HCT116 (cell line): ENCODE data around the gene STAMBPL1. TPM values are rescaled to one million over a fixed set of nuclear protein-coding genes. Genes with fewer than 3 reads are reported as not detected.

Source experiments
- ATAC-seq: fragments of 200-7000 bp; cut with Tn5 transposase; 2 replicates; pipeline ENCODE4 v1.9.1; 2020; ENCODE audit warnings: mild to moderate bottlenecking, moderate library complexity
- BruUV-seq: library from RNA; stranded (reverse); fragments of 400-500 nt; replicated peaks from 2 replicates; lab custom pipeline; 2021; lab: Mats Ljungman, UMichigan
- CTCF ChIA-PET: fragments of 300-600 bp; sonication (Branson Sonifier 250); formaldehyde crosslinking; loops from one replicate; lab custom pipeline; 2021; ENCODE audit warnings: antibody characterized with exemption; lab: Charles Lee
- POLR2A ChIA-PET: fragments of 300-600, 350-600 bp; sonication (Branson Sonifier 250); formaldehyde crosslinking; loops from one replicate; lab custom pipeline; 2021; ENCODE audit warnings: antibody characterized with exemption; lab: Charles Lee
- RAD21 ChIA-PET, 2 experiments: fragments of 300-600 bp; sonication (Branson Sonifier 250); formaldehyde crosslinking; loops; one replicate each; lab custom pipeline; 2023; ENCODE audit warnings: low total read pairs in 2 of 2; ENCODE audit not compliant: uncharacterized antibody in 2 of 2, unreplicated experiment in 2 of 2, low non-redundant PET in 1 of 2; lab: Charles Lee
- DNase-seq: peaks from one replicate; pipeline ENCODE4 v3.0.0-alpha.2; 2010; ENCODE audit warnings: low read depth, low spot score
- H2AFZ ChIP-seq: fragments of 200-600 bp; shearing (Covaris generic), sonication (generic); 2 replicates; pipeline ENCODE4 v1.6.1; 2017; ENCODE audit warnings: low read depth, mixed run types, mixed read lengths, antibody characterized with exemption, low read length; ENCODE audit not compliant: poor library complexity, severe bottlenecking
- H3K27ac ChIP-seq: 2 replicates; pipeline ENCODE4 v1.5.1; 2012; ENCODE audit warnings: low read depth, low read length
- H3K27me3 ChIP-seq: fragments of 200-600 bp; sonication (generic); 2 replicates; pipeline ENCODE4 v1.6.1; 2016; ENCODE audit warnings: mixed run types, low read length, mixed read lengths; ENCODE audit not compliant: insufficient read depth
- H3K36me3 ChIP-seq, 2 experiments: fragments of 200-500 bp in 1 of 2; fragments of 200-600 bp in 1 of 2; sonication (Bioruptor generic) in 1 of 2; sonication (generic) in 1 of 2; 2 replicates each; pipeline versions ENCODE4 v1.5.1 to v1.6.1; 2014 to 2016; ENCODE audit warnings: low read length in 2 of 2, inconsistent platforms in 1 of 2, mixed read lengths in 1 of 2, mixed run types in 1 of 2; ENCODE audit not compliant: insufficient read depth in 2 of 2, control insufficient read depth in 1 of 2
- H3K4me1 ChIP-seq, 2 experiments: fragments of 200-600 bp in 1 of 2; sonication (generic) in 1 of 2; 2 replicates each; pipeline versions ENCODE4 v1.5.1 to v1.6.1; 2012 to 2017; ENCODE audit warnings: low read length in 2 of 2, inconsistent platforms in 1 of 2, mild to moderate bottlenecking in 1 of 2, mixed read lengths in 1 of 2, mixed run types in 1 of 2, moderate library complexity in 1 of 2; ENCODE audit not compliant: insufficient read depth in 2 of 2, control insufficient read depth in 1 of 2
- H3K4me2 ChIP-seq: fragments of 200-600 bp; sonication (generic); 2 replicates; pipeline ENCODE4 v1.6.1; 2017; ENCODE audit warnings: mixed run types, low read length, mixed read lengths
- H3K4me3 ChIP-seq, 2 experiments: fragments of 200-600 bp in 1 of 2; sonication (generic) in 1 of 2; replicated peaks in 1 of 2; 2 replicates each; pipeline ENCODE4 v1.5.1; 2011 to 2016; ENCODE audit warnings: low read length in 2 of 2, control low read depth in 1 of 2, low read depth in 1 of 2, mild to moderate bottlenecking in 1 of 2, mixed read lengths in 1 of 2, mixed run types in 1 of 2
- H3K79me2 ChIP-seq: fragments of 200-600 bp; sonication (generic); 2 replicates; pipeline ENCODE4 v1.6.1; 2017; ENCODE audit warnings: mild to moderate bottlenecking, mixed run types, low read length, moderate library complexity, mixed read lengths; ENCODE audit not compliant: insufficient read depth
- H3K9ac ChIP-seq: fragments of 200-600 bp; sonication (generic); 2 replicates; pipeline ENCODE4 v1.6.1; 2016; ENCODE audit warnings: low read length, mixed read lengths
- H3K9me2 ChIP-seq: fragments of 200-600 bp; sonication (generic), shearing (Covaris generic); 2 replicates; pipeline ENCODE4 v1.6.1; 2017; ENCODE audit warnings: mixed run types, mild to moderate bottlenecking, moderate library complexity; ENCODE audit not compliant: insufficient read depth
- H3K9me3 ChIP-seq, 2 experiments: fragments of 200-500 bp in 1 of 2; fragments of 200-600 bp in 1 of 2; sonication (Bioruptor generic) in 1 of 2; sonication (generic) in 1 of 2; 2 replicates each; pipeline ENCODE4 v1.6.1; 2014 to 2017; ENCODE audit warnings: low read length in 2 of 2, mixed read lengths in 2 of 2, inconsistent platforms in 1 of 2, low read depth in 1 of 2, mild to moderate bottlenecking in 1 of 2, mixed run types in 1 of 2, moderate library complexity in 1 of 2; ENCODE audit not compliant: control insufficient read depth in 1 of 2, insufficient read depth in 1 of 2
- H4K20me1 ChIP-seq: fragments of 200-600 bp; sonication (generic), shearing (Covaris generic); 2 replicates; pipeline ENCODE4 v1.6.1; 2017; ENCODE audit warnings: mixed run types, mild to moderate bottlenecking, moderate library complexity; ENCODE audit not compliant: insufficient read depth
- ELF1 ChIP-seq: IDR thresholded peaks from 2 replicates; pipeline ENCODE4 v1.6.1; 2012; ENCODE audit warnings: low read depth, borderline replicate concordance
- EZH2 ChIP-seq: fragments of 200-600 bp; sonication (generic); IDR thresholded peaks from 2 replicates; pipeline ENCODE4 v1.6.1; 2017; ENCODE audit warnings: antibody characterized with exemption, mixed run types
- FOSL1 ChIP-seq: IDR thresholded peaks from 2 replicates; pipeline ENCODE4 v1.6.1; 2012; ENCODE audit warnings: low read depth
- JUND ChIP-seq: IDR thresholded peaks from 2 replicates; pipeline ENCODE4 v1.6.1; 2012
- POLR2A ChIP-seq: IDR thresholded peaks from 2 replicates; pipeline ENCODE4 v1.7.0; 2011; ENCODE audit warnings: borderline replicate concordance; ENCODE audit not compliant: insufficient read depth, insufficient read length; ENCODE audit errors: extremely low read depth
- POLR2AphosphoS5 ChIP-seq: IDR thresholded peaks from 2 replicates; pipeline ENCODE4 v1.6.1; 2011; ENCODE audit warnings: mild to moderate bottlenecking, low read depth, low read length, moderate library complexity
- REST ChIP-seq: IDR thresholded peaks from 2 replicates; pipeline ENCODE4 v1.6.1; 2012; ENCODE audit warnings: low read depth
- SP1 ChIP-seq: IDR thresholded peaks from 2 replicates; pipeline ENCODE4 v1.6.1; 2012; ENCODE audit warnings: low read depth
- SRF ChIP-seq: IDR thresholded peaks from 2 replicates; pipeline ENCODE4 v1.6.1; 2012; ENCODE audit warnings: low read depth
- TCF7L2 ChIP-seq: IDR thresholded peaks from 2 replicates; pipeline ENCODE4 v1.7.0; 2011; ENCODE audit warnings: borderline replicate concordance, inconsistent platforms; ENCODE audit not compliant: insufficient read depth, insufficient read length; ENCODE audit errors: extremely low read depth
- YY1 ChIP-seq: IDR thresholded peaks from 2 replicates; pipeline ENCODE4 v1.6.1; 2011; ENCODE audit warnings: low read length, low read depth, moderate library complexity, mild to moderate bottlenecking; ENCODE audit not compliant: insufficient replicate concordance; ENCODE audit errors: extremely low read depth
- ZNF274 ChIP-seq: fragments of 200-500 bp; sonication (Bioruptor generic); IDR thresholded peaks from 2 replicates; pipeline ENCODE4 v1.6.1; 2014; ENCODE audit warnings: mild to moderate bottlenecking, low read depth, low read length, inconsistent platforms
- intact Hi-C: fragments of 100-400 bp; cut with micrococcal nuclease; formaldehyde crosslinking; loops from 2 replicates; pipeline ENCODE4 v1.10.0; 2022
- total RNA-seq: library from RNA; stranded (reverse); gene quantifications from one replicate; pipeline ENCODE4 v1.2.1, GENCODE V29; 2021; ENCODE audit not compliant: unreplicated experiment
- TF ChIP-seq, protein P1 (sequence below): IDR thresholded peaks from 2 replicates; pipeline ENCODE4 v1.6.1; 2011; ENCODE audit warnings: mild to moderate bottlenecking, low read length, moderate library complexity; ENCODE audit not compliant: insufficient replicate concordance; ENCODE audit errors: extremely low read depth
- TF ChIP-seq, protein P2 (sequence below), 3 experiments: fragments of 200-600 bp in 1 of 3; sonication (generic) in 1 of 3; IDR thresholded peaks in 2 of 3; conservative IDR thresholded peaks in 1 of 3; 2 replicates each; pipeline ENCODE4 v1.5.1; 2012 to 2017; ENCODE audit warnings: low read depth in 2 of 3, low read length in 2 of 3, antibody characterized with exemption in 1 of 3, borderline replicate concordance in 1 of 3, control low read depth in 1 of 3, mild to moderate bottlenecking in 1 of 3, mixed read lengths in 1 of 3, mixed run types in 1 of 3, moderate library complexity in 1 of 3; ENCODE audit not compliant: insufficient read depth in 1 of 3

The STAMBPL1 gene
- total RNA-seq, 1 experiment from 2014 or later: 11.0 TPM

DNA sequence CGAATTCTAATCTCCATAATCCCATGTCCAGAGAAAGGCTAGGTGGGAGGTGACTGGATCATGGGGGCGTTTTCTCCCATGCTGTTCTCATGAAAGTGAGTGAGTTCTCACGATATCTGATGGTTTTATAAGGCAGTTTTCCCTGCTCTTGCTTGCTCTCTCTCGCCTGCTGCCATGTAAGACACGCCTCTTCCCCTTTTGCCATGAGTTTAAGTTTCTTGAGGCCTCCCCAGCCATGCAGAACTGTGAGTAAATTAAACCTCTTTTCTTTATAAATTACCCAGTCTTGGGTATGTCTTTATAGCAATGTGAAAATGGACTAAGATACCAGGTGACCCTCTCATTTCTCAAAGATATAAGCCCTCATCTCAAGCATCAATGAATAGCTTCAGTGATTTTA is 73.6 kb downstream of the STAMBPL1 start:
- ATAC-seq: no peak
- intact Hi-C loops: no loop called here
- no peak overlapping the region for H3K27ac ChIP-seq
- H3K4me2 ChIP-seq: no peak overlapping the region
- H3K79me2 ChIP-seq: no peaks in the 10 kb centered on the region
- no peaks in the 10 kb centered on the region for H3K9me3 ChIP-seq
- TF ChIP-seq POLR2A: no peak
- TF ChIP-seq JUND: no peak
- TF ChIP-seq REST: no peak
- TF ChIP-seq FOSL1: no peak
- TF ChIP-seq SP1: no peak
- TF ChIP-seq EZH2: no peak
- TF ChIP-seq ELF1: no peak
- no peak for TF ChIP-seq POLR2AphosphoS5
- no peak for TF ChIP-seq SRF
- TF ChIP-seq ZNF274: no peak
- TF ChIP-seq, protein P1, sequence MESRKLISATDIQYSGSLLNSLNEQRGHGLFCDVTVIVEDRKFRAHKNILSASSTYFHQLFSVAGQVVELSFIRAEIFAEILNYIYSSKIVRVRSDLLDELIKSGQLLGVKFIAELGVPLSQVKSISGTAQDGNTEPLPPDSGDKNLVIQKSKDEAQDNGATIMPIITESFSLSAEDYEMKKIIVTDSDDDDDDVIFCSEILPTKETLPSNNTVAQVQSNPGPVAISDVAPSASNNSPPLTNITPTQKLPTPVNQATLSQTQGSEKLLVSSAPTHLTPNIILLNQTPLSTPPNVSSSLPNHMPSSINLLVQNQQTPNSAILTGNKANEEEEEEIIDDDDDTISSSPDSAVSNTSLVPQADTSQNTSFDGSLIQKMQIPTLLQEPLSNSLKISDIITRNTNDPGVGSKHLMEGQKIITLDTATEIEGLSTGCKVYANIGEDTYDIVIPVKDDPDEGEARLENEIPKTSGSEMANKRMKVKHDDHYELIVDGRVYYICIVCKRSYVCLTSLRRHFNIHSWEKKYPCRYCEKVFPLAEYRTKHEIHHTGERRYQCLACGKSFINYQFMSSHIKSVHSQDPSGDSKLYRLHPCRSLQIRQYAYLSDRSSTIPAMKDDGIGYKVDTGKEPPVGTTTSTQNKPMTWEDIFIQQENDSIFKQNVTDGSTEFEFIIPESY: no peak
- no peak for TF ChIP-seq YY1
- TF ChIP-seq TCF7L2: no peak
- TF ChIP-seq, protein P2, sequence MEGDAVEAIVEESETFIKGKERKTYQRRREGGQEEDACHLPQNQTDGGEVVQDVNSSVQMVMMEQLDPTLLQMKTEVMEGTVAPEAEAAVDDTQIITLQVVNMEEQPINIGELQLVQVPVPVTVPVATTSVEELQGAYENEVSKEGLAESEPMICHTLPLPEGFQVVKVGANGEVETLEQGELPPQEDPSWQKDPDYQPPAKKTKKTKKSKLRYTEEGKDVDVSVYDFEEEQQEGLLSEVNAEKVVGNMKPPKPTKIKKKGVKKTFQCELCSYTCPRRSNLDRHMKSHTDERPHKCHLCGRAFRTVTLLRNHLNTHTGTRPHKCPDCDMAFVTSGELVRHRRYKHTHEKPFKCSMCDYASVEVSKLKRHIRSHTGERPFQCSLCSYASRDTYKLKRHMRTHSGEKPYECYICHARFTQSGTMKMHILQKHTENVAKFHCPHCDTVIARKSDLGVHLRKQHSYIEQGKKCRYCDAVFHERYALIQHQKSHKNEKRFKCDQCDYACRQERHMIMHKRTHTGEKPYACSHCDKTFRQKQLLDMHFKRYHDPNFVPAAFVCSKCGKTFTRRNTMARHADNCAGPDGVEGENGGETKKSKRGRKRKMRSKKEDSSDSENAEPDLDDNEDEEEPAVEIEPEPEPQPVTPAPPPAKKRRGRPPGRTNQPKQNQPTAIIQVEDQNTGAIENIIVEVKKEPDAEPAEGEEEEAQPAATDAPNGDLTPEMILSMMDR (IDR thresholded peaks at IDR 0.05 in 2 of 3, conservative IDR thresholded peaks at IDR 0.05 in 1 of 3; ENCODE audit: borderline replicate concordance in 1 of 3, insufficient read depth in 1 of 3, low read depth in 2 of 3, low read length in 2 of 3): no peak
- H3K9me2 ChIP-seq: no peaks in the 10 kb centered on the region
- no peaks in the 10 kb centered on the region for H3K36me3 ChIP-seq
- H3K4me3 ChIP-seq: no peak overlapping the region
- no peaks in the 10 kb centered on the region for H3K4me1 ChIP-seq
- RAD21 ChIA-PET: no interaction called here
- no peaks in the 10 kb centered on the region for H3K27me3 ChIP-seq
- no peaks in the 10 kb centered on the region for H4K20me1 ChIP-seq
- POLR2A ChIA-PET: no interaction called here
- BruUV-seq: no TSS peak
- CTCF ChIA-PET: no interaction called here
- DNase-seq: no peak
- no peak overlapping the region for H3K9ac ChIP-seq
- no peak overlapping the region for H2AFZ ChIP-seq
